22Rv1 (cell line): ENCODE data around the gene ATR.

Experiments
- CTCF ChIP-seq: fragments of 450-650 bp; IDR thresholded peaks from 2 replicates; pipeline ENCODE4 v1.5.1; 2017; ENCODE audit warnings: mild to moderate bottlenecking
- ZFX ChIP-seq: fragments of 450-650 bp; IDR thresholded peaks from 2 replicates; pipeline ENCODE4 v1.6.1; 2017; ENCODE audit warnings: antibody characterized with exemption, borderline replicate concordance

GRCh38 chr3:142418926-142419592 lies 159.5 kb downstream of the ATR start:
- no peak for TF ChIP-seq CTCF
- TF ChIP-seq ZFX: no peak
